HepG2 (cell line): ENCODE data around the gene PHB1. TPM values are rescaled to one million over a fixed set of nuclear protein-coding genes. Genes with fewer than 3 reads are reported as not detected.
A peak's percentile ranks its signal among the peaks of the same experiment; 100 is the strongest.

Source experiments
- CC2D1A ChIP-seq: sonication (generic); formaldehyde crosslinking; IDR thresholded peaks from 2 replicates; pipeline ENCODE4 v1.8.1; 2023; ENCODE audit warnings: mild to moderate bottlenecking, missing genetic modification reagents
- DNMT1 ChIP-seq: sonication (generic); formaldehyde crosslinking; IDR thresholded peaks from 2 replicates; pipeline ENCODE4 v1.5.1; 2020; ENCODE audit warnings: mild to moderate bottlenecking, missing genetic modification reagents
- E2F2 ChIP-seq: sonication (generic); formaldehyde crosslinking; IDR thresholded peaks from 2 replicates; pipeline ENCODE4 v1.4.0; 2020; ENCODE audit warnings: missing genetic modification reagents, borderline replicate concordance
- FOXP1 ChIP-seq, 2 experiments: fragments of 450-650 bp in 1 of 2; IDR thresholded peaks; 2 replicates each; pipeline ENCODE4 v1.6.1; 2017 to 2018; ENCODE audit warnings: antibody characterized with exemption in 1 of 2
- FOXP4 ChIP-seq: sonication (generic); formaldehyde crosslinking; IDR thresholded peaks from 2 replicates; pipeline ENCODE4 v1.4.0; 2020; ENCODE audit warnings: missing genetic modification reagents
- GTF3A ChIP-seq: sonication (generic); formaldehyde crosslinking; conservative IDR thresholded peaks from 2 replicates; pipeline ENCODE4 v1.4.0; 2020; ENCODE audit warnings: mild to moderate bottlenecking, missing genetic modification reagents
- HCFC1 ChIP-seq: fragments of 150-350 bp; IDR thresholded peaks from 2 replicates; pipeline ENCODE4 v1.6.1; 2014; ENCODE audit warnings: low read depth, low read length
- MLLT10 ChIP-seq: sonication (generic); formaldehyde crosslinking; IDR thresholded peaks from 2 replicates; pipeline ENCODE4 v1.4.0; 2020; ENCODE audit warnings: missing genetic modification reagents
- NR2F6 ChIP-seq, 2 experiments: IDR thresholded peaks; 2 replicates each; pipeline ENCODE4 v1.6.1; 2016; ENCODE audit warnings: antibody characterized with exemption in 1 of 2, mild to moderate bottlenecking in 1 of 2
- SATB2 ChIP-seq: sonication (generic); formaldehyde crosslinking; IDR thresholded peaks from 2 replicates; pipeline ENCODE4 v1.5.0; 2020; ENCODE audit warnings: missing genetic modification reagents
- SSRP1 ChIP-seq: IDR thresholded peaks from 2 replicates; pipeline ENCODE4 v1.6.1; 2016; ENCODE audit warnings: control low read depth
- SYNCRIP ChIP-seq: fragments of 200-400 bp; formaldehyde crosslinking; IDR thresholded peaks from 2 replicates; pipeline ENCODE4 v1.6.1; 2018; ENCODE audit warnings: mild to moderate bottlenecking, low read depth, low read length; ENCODE audit not compliant: insufficient read depth
- TBX3 ChIP-seq: fragments of 450-650 bp; IDR thresholded peaks from 2 replicates; pipeline ENCODE4 v1.6.1; 2017; ENCODE audit warnings: antibody characterized with exemption, mild to moderate bottlenecking, inconsistent platforms, borderline replicate concordance
- ZBTB10 ChIP-seq: sonication (generic); formaldehyde crosslinking; IDR thresholded peaks from 2 replicates; pipeline ENCODE4 v1.4.0; 2020; ENCODE audit warnings: missing genetic modification reagents, borderline replicate concordance
- ZBTB42 ChIP-seq: sonication (generic); formaldehyde crosslinking; IDR thresholded peaks from 2 replicates; pipeline ENCODE4 v1.5.0; 2020; ENCODE audit warnings: mild to moderate bottlenecking, missing genetic modification reagents
- ZFYVE20 ChIP-seq: sonication (generic); formaldehyde crosslinking; IDR thresholded peaks from 2 replicates; pipeline ENCODE4 v1.8.0; 2023; ENCODE audit warnings: low read depth, mild to moderate bottlenecking, moderate library complexity, missing genetic modification reagents, borderline replicate concordance
- ZMYM4 ChIP-seq: sonication (generic); formaldehyde crosslinking; IDR thresholded peaks from 2 replicates; pipeline ENCODE4 v1.8.1; 2023; ENCODE audit warnings: mild to moderate bottlenecking, missing genetic modification reagents
- ZNF253 ChIP-seq: sonication (generic); formaldehyde crosslinking; IDR thresholded peaks from 2 replicates; pipeline ENCODE4 v1.8.0; 2022; ENCODE audit warnings: mild to moderate bottlenecking, missing genetic modification reagents, borderline replicate concordance
- ZNF331 ChIP-seq: sonication (generic); formaldehyde crosslinking; IDR thresholded peaks from 2 replicates; pipeline ENCODE4 v1.4.0; 2020; ENCODE audit warnings: missing genetic modification reagents
- ZNF572 ChIP-seq: sonication (generic); formaldehyde crosslinking; IDR thresholded peaks from 2 replicates; pipeline ENCODE4 v1.5.1; 2020; ENCODE audit warnings: mild to moderate bottlenecking, missing genetic modification reagents
- ZNF776 ChIP-seq: sonication (generic); formaldehyde crosslinking; IDR thresholded peaks from 2 replicates; pipeline ENCODE4 v1.4.0; 2020; ENCODE audit warnings: mild to moderate bottlenecking, missing genetic modification reagents
- ZSCAN21 ChIP-seq: sonication (generic); formaldehyde crosslinking; IDR thresholded peaks from 2 replicates; pipeline ENCODE4 v1.8.0; 2022; ENCODE audit warnings: mild to moderate bottlenecking, missing genetic modification reagents, moderate library complexity, borderline replicate concordance
- polyA plus RNA-seq, 8 experiments: library from polyadenylated mRNA; depleted of rRNA in 3 of 8; stranded (reverse) in 7 of 8; unstranded in 1 of 8; fragments of >200 nt; fragmentation: Illumina TruSeq in 4 of 8; extraction: Trizol in 4 of 8; gene quantifications; 2 replicates each; pipeline versions ENCODE4 v1.2.1 to v1.2.3, GENCODE V29; 2011 to 2016; ENCODE audit warnings: low read depth in 4 of 8, missing spikeins in 1 of 8, mixed read lengths in 1 of 8; ENCODE audit not compliant: insufficient read depth in 1 of 8
- total RNA-seq, 5 experiments: library from RNA; depleted of rRNA; stranded (reverse); fragments of >200 nt; fragmentation: Illumina TruSeq; extraction: Trizol; gene quantifications; 2 replicates each; pipeline ENCODE4 v1.2.3, GENCODE V29; 2016; ENCODE audit warnings: low read depth in 1 of 5
- TF ChIP-seq, protein P1 (sequence below): sonication (generic); formaldehyde crosslinking; IDR thresholded peaks from 2 replicates; pipeline ENCODE4 v1.4.0; 2020; ENCODE audit warnings: missing genetic modification reagents

Gene PHB1
- total and polyA plus RNA-seq, 2 of the 13 experiments (the other 11 are each of a cell fraction or from before 2014, with no cell fraction given): 515 to 688 TPM

- TF ChIP-seq, protein P1, sequence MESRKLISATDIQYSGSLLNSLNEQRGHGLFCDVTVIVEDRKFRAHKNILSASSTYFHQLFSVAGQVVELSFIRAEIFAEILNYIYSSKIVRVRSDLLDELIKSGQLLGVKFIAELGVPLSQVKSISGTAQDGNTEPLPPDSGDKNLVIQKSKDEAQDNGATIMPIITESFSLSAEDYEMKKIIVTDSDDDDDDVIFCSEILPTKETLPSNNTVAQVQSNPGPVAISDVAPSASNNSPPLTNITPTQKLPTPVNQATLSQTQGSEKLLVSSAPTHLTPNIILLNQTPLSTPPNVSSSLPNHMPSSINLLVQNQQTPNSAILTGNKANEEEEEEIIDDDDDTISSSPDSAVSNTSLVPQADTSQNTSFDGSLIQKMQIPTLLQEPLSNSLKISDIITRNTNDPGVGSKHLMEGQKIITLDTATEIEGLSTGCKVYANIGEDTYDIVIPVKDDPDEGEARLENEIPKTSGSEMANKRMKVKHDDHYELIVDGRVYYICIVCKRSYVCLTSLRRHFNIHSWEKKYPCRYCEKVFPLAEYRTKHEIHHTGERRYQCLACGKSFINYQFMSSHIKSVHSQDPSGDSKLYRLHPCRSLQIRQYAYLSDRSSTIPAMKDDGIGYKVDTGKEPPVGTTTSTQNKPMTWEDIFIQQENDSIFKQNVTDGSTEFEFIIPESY (CRISPR knock-in tag): no peak; the same call in 1 of the 2 replicates
- TF ChIP-seq FOXP4 (no peak), ZNF253 (CRISPR knock-in tag) (no peak), ZBTB10 (CRISPR knock-in tag) (no peak), DNMT1 (no peak), ZBTB42 (CRISPR knock-in tag) (no peak), SATB2 (CRISPR knock-in tag) (no peak), NR2F6 (IDR thresholded peaks at IDR 0.05) (no peak), NR2F6 (CRISPR knock-in tag; IDR thresholded peaks at IDR 0.05) (peak; percentile 14; the same call in 1 of the 2 replicates), TBX3 (no peak), ZFYVE20 (CRISPR knock-in tag) (no peak), ZSCAN21 (CRISPR knock-in tag) (no peak), ZNF776 (CRISPR knock-in tag) (no peak), MLLT10 (no peak), ZNF331 (CRISPR knock-in tag) (no peak), E2F2 (CRISPR knock-in tag) (no peak), HCFC1 (no peak), CC2D1A (CRISPR knock-in tag) (no peak), SSRP1 (CRISPR knock-in tag) (no peak), ZNF572 (CRISPR knock-in tag) (no peak), FOXP1 (IDR thresholded peaks at IDR 0.05) (no peak), FOXP1 (CRISPR knock-in tag; IDR thresholded peaks at IDR 0.05) (no peak), SYNCRIP (no peak), GTF3A (no peak), ZMYM4 (CRISPR knock-in tag) (no peak)
Measured at GRCh38 chr17:49434821-49435670, 20.4 kb upstream of the PHB1 start (continued).
